ENCODE results near the gene LPIN3.
A peak's percentile ranks its signal among the peaks of the same experiment; 100 is the strongest.

The LPIN3 gene

DNA sequence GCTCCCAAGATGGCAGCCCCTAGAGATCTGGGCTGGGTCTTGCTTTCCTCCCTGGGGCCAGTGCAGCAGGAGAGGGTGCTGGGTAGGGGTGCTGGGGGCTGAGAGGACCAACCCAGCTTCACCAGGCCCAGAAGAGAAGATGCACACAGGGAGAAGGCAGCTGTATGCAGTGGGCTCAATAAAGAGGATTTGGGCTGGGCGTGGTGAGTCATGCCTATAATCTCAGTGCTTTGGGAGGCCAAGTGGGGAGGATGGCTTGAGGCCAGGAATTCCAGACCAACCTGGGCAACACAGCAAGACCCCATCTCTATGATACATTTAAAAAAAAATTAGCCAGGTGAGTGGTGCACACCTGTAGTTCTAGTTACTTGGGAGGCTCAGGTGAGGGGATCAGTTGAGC lies 51.7 kb downstream of the LPIN3 start:
- Histone ChIP-seq H3K79me2 (no peaks in the 10 kb centered on the region), H3K27ac (no peak overlapping the region), H3K27me3 (ENCODE audit: control insufficient read depth, insufficient read depth, low read length) (no peaks in the 10 kb centered on the region), H3K9me3 (ENCODE audit: control insufficient read depth, low read length) (no peaks in the 10 kb centered on the region), H3K4me2 (ENCODE audit: low read length) (no peak overlapping the region), H3K36me3 (ENCODE audit: control insufficient read depth, insufficient read depth, low read length) (no peaks in the 10 kb centered on the region), H3K9ac (no peak overlapping the region), H3K4me1 (no peaks in the 10 kb centered on the region), H2AFZ (no peak overlapping the region), H3K4me3 (ENCODE audit: low read depth, low read length) (no peak overlapping the region)
- TF ChIP-seq CTCF (IDR thresholded peaks at IDR 0.05), result no peak

DNA sequence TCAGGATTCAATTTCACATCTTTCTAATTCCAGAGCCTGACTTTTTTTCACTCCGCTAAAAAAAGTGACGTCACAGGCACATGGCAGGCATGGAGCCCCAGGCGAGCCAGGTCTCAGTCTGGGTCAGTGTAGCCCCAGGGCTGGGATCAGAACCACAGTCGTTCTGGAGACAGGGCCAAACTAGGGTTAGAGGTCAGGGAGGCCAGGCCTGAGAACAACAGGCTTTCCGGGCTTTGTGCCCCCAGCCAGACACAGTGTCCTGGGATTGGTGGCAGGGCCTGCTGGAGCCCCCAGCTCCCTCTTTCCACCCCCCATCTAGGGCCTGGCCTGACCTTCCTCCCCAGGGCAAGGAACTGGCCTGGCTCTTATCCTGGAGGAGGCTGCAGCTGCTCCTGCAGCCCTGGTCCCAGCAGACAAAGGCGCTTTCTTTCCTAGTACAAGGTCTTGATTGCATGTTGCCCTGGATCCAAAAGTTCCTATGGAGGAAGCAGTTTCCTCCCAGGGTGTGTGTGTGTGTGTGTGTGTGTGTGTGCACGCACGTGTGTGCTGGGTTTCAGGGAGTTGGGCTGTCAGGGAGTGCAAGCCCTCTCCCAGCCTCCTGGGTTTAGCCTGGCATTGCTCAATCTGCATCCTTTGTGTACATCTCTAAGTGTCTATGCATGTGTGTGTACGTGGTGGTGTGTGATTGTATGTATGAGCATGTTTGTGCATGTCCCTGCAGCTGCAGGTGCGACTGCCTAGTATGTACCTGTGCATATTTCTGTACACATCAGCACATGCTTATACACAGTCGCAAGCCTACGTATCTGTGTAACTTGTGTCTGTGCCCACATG lies 52.5 kb downstream of the LPIN3 start:
- Histone ChIP-seq H3K9me3 (ENCODE audit: control insufficient read depth, low read length) (no peaks in the 10 kb centered on the region), H3K79me2 (no peaks in the 10 kb centered on the region), H3K27me3 (ENCODE audit: control insufficient read depth, insufficient read depth, low read length) (no peaks in the 10 kb centered on the region), H3K4me3 (ENCODE audit: low read depth, low read length) (no peak overlapping the region), H3K27ac (peak overlapping the region; percentile 4), H3K9ac (no peak overlapping the region), H3K4me2 (ENCODE audit: low read length) (no peak overlapping the region), H3K4me1 (no peaks in the 10 kb centered on the region), H3K36me3 (ENCODE audit: control insufficient read depth, insufficient read depth, low read length) (no peaks in the 10 kb centered on the region), H2AFZ (no peak overlapping the region)
- TF ChIP-seq CTCF (IDR thresholded peaks at IDR 0.05), result no peak

DNA sequence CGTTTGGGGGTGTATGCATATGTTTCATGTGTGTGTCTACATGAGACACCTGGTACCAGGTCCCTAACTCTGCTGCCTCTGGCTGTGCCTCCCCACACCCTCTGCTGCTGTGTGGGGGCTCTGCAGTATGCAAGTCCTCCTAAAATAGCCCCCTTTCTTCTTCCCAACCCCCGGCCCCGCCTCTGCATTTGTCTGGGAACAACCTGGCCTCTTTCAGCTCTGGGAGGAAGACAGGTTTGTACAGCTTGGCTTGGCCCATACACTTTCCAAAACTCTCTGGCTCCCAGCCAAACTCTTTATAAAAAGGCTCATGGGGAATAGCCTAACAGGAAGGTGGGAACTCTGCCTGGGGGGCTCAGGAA lies 53.1 kb downstream of the LPIN3 start:
- H3K9ac ChIP-seq, result no peak overlapping the region
- no peak overlapping the region for H3K4me2 ChIP-seq (ENCODE audit: low read length)
- H3K9me3 ChIP-seq (ENCODE audit: control insufficient read depth, low read length), result no peaks in the 10 kb centered on the region
- no peak overlapping the region for H2AFZ ChIP-seq
- no peaks in the 10 kb centered on the region for H3K27me3 ChIP-seq (ENCODE audit: control insufficient read depth, insufficient read depth, low read length)
- H3K27ac ChIP-seq, result no peak overlapping the region
- no peaks in the 10 kb centered on the region for H3K4me1 ChIP-seq
- H3K4me3 ChIP-seq (ENCODE audit: low read depth, low read length), result no peak overlapping the region
- no peaks in the 10 kb centered on the region for H3K36me3 ChIP-seq (ENCODE audit: control insufficient read depth, insufficient read depth, low read length)
- no peak for TF ChIP-seq CTCF (IDR thresholded peaks at IDR 0.05)
- no peaks in the 10 kb centered on the region for H3K79me2 ChIP-seq

- Histone ChIP-seq H3K27me3 (ENCODE audit: control insufficient read depth, insufficient read depth, low read length) (no peaks in the 10 kb centered on the region), H3K4me1 (no peaks in the 10 kb centered on the region), H3K4me2 (ENCODE audit: low read length) (no peak overlapping the region), H3K36me3 (ENCODE audit: control insufficient read depth, insufficient read depth, low read length) (no peaks in the 10 kb centered on the region), H3K79me2 (no peaks in the 10 kb centered on the region), H3K4me3 (ENCODE audit: low read depth, low read length) (no peak overlapping the region), H3K9ac (no peak overlapping the region), H3K27ac (no peak overlapping the region), H2AFZ (no peak overlapping the region), H3K9me3 (ENCODE audit: control insufficient read depth, low read length) (no peaks in the 10 kb centered on the region)
- no peak for TF ChIP-seq CTCF (IDR thresholded peaks at IDR 0.05)
Measured at GRCh38 chr20:41394081-41394480, 53.5 kb downstream of the LPIN3 start.

All from parathyroid adenoma (tissue), 2 donors.